ENCODE measurements around the gene VPS18.

VPS18 gene

GRCh38 chr15:40871749-40872617 is 22.3 kb upstream of the VPS18 start:
- DNase-seq (ENCODE audit: low spot score), result no peak

- DNase-seq (ENCODE audit: low spot score), result no peak
Observed at GRCh38 chr15:40872791-40873693, 21.2 kb upstream of the VPS18 start.

GRCh38 chr15:40873694-40874561 is 20.3 kb upstream of the VPS18 start, which contains the start of gene RHOV:
Gene RHOV (minus strand): TSS chr15:40874234. CDS start chr15:40874139, 95 bp downstream.
- peak; percentile 82 for DNase-seq (ENCODE audit: low spot score)

DNA sequence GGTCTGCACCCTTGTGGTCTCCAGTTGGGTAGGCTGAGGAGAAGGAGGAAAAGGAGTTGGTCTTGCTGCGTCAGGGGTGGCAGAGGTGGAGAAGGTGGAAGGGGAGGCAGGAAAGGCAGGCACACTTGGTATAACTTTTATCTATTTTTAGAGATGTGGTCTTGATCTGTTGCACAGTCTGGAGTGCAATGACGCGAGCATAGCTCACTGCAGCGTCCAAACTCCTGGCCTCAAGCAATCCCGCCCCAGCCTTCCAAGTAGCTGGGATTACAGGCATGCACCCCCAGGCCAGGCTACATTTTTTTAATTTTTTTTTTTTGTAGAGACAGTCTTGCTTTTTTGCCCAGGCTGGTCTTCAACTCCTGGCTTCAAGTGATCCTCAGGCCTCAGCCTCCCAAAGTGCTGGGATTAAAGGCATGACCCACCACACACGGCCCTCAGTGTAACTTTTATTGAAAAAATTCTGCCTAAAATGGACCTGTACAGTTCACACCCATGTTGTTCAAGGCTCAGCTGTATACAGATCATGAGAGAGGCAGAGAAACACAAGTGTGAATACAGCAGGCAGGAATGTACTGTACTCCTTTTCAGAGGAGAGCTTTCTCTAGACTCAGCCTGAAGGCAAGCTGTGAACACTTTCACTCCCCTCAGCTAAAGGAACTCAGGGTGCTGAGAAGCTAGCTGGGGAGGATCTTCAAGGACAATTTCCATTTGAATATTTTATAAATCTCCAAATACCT is 18.1 kb upstream of the VPS18 start:
- no peak for DNase-seq (ENCODE audit: low spot score)

DNA sequence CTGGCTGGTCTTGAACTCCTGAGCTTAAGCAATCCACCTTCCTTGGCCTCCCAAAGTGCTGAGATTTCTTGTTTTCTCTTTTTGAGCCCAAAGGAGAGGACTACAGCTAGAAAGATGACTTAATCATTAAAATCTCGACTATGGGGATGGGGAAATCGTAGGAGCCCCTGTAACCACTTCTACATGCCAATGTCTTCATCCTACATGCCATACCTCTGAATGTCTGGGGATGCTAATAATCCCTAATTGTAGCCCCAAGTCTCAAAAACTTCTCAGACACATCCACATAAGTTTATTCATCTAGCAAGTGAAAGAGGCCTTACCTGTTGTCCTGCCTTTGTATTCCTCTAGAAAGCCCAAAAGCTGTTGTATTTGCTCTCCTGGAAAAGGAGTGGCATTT is 16.6 kb upstream of the VPS18 start:
- no peak for DNase-seq (ENCODE audit: low spot score)

DNA sequence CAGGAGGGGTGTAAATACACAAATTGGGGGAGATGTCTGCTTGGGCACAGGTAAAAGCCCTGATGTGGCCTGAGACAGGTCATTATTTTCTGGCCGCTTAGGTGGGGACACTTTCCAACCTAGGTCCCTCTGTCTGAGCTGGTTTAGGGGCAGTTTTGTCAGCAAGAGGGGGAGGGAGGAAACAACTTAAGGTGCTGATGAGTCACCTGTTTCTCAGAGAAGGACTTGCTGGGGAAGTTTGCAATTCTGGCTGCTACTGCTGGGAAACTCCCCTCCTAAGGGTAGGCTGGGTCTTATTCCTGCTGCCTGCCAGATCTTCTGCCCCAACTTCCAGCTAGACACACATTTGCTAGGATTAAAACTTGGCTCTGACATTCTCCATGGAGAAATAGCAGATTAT is 15.5 kb upstream of the VPS18 start:
- DNase-seq (ENCODE audit: low spot score), result no peak

DNA sequence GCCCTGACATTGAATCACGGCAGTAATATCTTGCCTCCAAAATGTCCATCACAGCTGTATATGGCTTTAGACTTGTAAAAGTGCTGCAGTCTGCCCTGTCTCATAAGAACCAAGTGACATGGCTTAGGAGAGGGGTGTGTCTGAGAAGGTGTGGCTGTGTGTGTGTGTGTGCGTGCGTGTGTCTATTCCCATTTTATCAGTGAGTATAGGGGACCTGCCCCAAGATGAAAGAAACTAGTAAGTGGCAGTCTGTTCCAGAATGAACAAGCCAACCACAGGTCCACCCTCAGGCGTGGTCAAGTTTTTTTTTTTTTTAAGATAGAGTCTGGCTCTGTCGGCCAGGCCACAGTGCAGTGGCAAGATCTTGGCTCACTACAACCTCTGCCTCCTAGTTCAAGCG is 14.6 kb upstream of the VPS18 start:
- no peak for DNase-seq (ENCODE audit: low spot score)

DNA sequence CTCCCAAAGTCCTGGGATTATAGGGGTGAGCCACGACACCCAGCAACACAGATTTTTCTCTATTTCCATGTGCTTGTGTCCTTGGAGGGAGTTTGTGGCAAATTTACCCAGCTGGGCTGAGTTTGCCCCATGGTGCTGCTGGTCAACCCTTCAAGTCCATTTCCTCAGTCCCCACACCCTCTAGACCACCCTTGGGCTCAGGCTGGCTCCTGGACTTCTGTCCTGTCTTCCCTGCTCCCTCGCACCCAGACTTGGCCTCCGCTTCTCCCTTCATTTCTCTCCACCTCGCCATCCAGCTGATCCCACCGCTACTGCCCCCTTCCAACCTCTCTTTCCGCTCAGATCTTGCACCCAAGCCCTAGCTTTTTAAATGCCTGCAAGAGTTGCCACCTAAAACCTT is 12.9 kb upstream of the VPS18 start:
- DNase-seq (ENCODE audit: low spot score), result no peak

- DNase-seq (ENCODE audit: low spot score), result no peak
Observed at GRCh38 chr15:40886586-40886985, 7.7 kb upstream of the VPS18 start.

DNA sequence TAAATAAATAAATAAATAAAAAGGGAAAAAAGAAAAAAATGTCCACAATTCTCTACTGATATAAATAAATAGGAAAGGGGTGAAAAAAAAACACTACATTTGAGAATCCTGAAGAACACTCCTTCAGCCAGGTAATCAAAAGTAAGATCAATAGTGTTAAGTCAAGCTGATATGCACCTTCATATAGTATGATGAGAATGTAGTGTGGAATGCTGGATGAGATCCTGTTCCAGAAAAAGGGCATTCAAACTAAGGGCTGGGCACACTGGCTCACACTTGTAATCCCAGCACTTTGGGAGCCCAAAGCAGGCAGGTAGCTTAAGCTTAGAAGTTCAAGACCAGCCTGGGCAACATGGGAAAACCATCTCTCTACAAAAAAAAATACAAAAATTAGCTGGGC is 5.1 kb upstream of the VPS18 start:
- no peak for DNase-seq (ENCODE audit: low spot score)

- DNase-seq (ENCODE audit: low spot score), result no peak
Observed at GRCh38 chr15:40891138-40891537, 3.1 kb upstream of the VPS18 start.

- peak; percentile 61 for DNase-seq (ENCODE audit: low spot score)
Observed at GRCh38 chr15:40891810-40892446, 2.3 kb upstream of the VPS18 start.

DNA sequence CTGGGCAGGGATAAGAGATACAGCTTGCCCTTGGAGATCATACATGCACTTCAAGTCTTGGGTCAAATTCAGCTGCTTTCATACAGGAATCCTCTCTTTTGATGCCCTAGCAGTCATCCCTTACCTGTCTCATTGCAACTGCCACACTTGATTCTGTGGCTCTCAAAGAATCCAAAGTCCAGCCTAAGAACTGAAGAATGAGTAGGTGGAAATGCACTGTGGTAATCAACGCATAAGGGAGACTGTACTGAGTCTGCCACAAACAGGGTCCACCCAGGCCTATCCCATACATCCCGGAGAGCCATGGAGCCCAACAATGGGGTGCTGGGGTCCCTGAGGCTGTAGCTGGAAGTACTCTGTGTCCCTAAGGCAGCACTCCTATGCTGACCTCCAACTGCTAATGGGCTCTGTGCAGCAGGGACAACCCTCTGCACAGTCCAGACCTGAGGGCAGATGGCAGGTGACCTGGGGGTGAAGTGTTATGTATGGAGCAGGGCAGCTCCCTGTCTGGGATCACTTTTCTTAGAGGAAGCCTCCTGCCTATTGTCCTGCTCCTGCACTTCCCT is 1.7 kb upstream of the VPS18 start:
- DNase-seq (ENCODE audit: low spot score), result peak; percentile 43

DNA sequence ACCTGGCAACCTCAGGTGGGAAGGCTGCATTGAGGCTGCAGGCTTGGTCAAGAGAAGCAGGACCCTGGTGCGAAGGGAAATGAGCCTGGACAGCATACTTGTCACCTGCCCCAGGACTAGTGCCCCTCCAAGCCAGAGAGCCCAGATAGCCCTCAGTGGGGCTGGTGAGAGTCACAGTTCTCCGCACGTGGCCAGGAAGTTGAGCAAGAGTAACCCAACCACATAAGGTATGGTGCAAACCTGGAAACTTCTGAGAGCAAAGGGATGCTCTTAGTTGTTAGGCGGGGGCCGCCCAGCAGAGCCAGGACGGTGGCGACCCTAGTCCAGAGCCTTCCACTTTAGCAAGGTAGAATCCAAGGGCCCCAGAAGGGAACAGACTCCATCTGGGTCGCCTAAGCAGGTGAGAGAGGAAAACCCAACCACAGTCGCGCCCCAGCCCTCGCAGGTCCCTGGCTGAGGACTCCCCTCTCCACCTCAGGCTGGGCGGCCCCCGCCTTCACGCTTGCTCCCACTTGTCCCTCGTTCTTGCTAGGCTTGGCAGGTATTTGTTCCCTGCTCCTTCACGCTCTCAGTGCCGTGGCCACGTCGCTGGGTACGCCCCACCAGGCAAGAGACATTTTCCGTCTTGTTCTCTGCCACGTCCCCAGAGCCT is 1.1 kb upstream of the VPS18 start:
- peak; percentile 55 for DNase-seq (ENCODE audit: low spot score)

DNA sequence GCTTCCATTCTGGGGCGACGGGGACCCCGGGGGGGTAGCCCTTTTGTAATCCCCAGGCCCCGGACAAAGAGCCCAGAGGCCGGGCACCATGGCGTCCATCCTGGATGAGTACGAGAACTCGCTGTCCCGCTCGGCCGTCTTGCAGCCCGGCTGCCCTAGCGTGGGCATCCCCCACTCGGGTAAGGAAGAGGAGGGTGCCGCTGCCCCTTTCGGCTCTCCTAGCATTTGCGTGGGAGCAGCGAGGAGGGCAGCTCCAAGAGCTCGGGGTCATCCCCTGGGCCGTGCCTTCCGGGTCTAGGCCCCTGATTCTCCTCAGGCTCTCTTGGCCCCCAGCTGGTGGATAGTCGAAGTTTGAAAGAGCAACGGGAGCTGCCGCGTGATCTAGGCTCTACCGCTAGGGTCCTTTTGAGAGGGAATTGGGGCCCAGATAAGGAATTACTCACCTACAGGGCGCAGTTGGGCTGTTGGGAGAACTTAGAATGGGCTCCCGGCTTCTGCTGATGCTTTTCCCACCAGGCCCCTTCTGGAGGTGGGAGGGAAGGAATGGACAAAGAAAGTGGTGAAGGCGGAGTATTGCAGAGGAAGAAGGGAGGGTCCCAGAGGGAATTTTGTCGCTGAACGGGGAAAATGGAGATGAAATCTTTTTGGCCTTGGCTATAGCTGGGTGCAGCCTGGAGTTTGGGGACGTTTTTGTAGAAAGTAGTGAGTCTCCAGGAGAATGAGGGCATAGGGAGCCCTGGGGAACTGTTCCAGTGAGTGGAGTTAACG is 615 bp downstream of the VPS18 start:
- peak; percentile 79 for DNase-seq (ENCODE audit: low spot score)

DNA sequence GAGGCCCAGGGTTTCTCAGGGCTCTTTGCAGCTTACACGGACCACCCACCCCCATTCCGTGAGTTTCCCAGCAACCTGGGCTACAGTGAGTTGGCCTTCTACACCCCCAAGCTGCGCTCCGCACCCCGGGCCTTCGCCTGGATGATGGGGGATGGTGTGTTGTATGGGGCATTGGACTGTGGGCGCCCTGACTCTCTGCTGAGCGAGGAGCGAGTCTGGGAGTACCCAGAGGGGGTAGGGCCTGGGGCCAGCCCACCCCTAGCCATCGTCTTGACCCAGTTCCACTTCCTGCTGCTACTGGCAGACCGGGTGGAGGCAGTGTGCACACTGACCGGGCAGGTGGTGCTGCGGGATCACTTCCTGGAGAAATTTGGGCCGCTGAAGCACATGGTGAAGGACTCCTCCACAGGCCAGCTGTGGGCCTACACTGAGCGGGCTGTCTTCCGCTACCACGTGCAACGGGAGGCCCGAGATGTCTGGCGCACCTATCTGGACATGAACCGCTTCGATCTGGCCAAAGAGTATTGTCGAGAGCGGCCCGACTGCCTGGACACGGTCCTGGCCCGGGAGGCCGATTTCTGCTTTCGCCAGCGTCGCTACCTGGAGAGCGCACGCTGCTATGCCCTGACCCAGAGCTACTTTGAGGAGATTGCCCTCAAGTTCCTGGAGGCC is 5.4 kb downstream of the VPS18 start:
- DNase-seq (ENCODE audit: low spot score), result peak; percentile 28

- DNase-seq (ENCODE audit: low spot score), result no peak
Observed at GRCh38 chr15:40900256-40901052, 6.2 kb downstream of the VPS18 start.

GRCh38 chr15:40901053-40901443 is 6.8 kb downstream of the VPS18 start:
- no peak for DNase-seq (ENCODE audit: low spot score)

Data from ecto neural progenitor cell (in vitro differentiated cells).